ENCODE results near the gene DVL1.

DNA sequence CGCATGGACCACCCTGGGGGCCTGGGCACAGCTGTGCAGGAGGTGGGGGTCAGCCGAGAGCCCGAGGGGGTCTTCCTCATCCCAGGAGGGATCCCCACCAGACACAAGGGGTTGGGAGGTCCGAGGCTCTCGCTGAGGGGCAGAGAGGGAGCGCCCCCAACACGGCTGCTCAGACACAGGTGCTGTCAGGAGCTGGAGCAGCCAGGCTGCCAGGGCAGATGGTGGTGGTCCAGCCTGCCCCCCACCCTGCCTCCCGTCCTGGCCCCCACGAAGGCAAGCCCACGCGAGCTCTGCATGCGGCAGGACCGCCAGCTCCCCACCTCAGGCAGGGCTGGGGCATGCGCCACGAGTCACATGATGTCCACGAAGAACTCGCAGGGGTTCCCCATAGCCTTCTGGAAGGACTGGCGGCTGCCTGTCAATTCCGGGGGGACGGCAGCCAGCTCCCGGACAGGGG, 13.4 kb downstream of the DVL1 start:
- TF ChIP-seq, protein P1, sequence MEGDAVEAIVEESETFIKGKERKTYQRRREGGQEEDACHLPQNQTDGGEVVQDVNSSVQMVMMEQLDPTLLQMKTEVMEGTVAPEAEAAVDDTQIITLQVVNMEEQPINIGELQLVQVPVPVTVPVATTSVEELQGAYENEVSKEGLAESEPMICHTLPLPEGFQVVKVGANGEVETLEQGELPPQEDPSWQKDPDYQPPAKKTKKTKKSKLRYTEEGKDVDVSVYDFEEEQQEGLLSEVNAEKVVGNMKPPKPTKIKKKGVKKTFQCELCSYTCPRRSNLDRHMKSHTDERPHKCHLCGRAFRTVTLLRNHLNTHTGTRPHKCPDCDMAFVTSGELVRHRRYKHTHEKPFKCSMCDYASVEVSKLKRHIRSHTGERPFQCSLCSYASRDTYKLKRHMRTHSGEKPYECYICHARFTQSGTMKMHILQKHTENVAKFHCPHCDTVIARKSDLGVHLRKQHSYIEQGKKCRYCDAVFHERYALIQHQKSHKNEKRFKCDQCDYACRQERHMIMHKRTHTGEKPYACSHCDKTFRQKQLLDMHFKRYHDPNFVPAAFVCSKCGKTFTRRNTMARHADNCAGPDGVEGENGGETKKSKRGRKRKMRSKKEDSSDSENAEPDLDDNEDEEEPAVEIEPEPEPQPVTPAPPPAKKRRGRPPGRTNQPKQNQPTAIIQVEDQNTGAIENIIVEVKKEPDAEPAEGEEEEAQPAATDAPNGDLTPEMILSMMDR (IDR thresholded peaks at IDR 0.05) = no peak
- TF ChIP-seq ZBTB21 (CRISPR knock-in tag; IDR thresholded peaks at IDR 0.05; ENCODE audit: borderline replicate concordance) (no peak), ZNF232 (CRISPR knock-in tag; IDR thresholded peaks at IDR 0.05) (no peak), CBFB (CRISPR knock-in tag; IDR thresholded peaks at IDR 0.05; ENCODE audit: low read depth) (no peak), NR1H2 (CRISPR knock-in tag; IDR thresholded peaks at IDR 0.05) (no peak), ZNF416 (CRISPR knock-in tag; IDR thresholded peaks at IDR 0.05) (no peak), MXD4 (CRISPR knock-in tag; IDR thresholded peaks at IDR 0.05; ENCODE audit: borderline replicate concordance) (no peak), ZNF263 (CRISPR knock-in tag; IDR thresholded peaks at IDR 0.05; ENCODE audit: low read depth) (no peak)
- TF ChIP-seq, protein P2, sequence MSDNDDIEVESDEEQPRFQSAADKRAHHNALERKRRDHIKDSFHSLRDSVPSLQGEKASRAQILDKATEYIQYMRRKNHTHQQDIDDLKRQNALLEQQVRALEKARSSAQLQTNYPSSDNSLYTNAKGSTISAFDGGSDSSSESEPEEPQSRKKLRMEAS (CRISPR knock-in tag; IDR thresholded peaks at IDR 0.05) = no peak
- TF ChIP-seq, protein P3, sequence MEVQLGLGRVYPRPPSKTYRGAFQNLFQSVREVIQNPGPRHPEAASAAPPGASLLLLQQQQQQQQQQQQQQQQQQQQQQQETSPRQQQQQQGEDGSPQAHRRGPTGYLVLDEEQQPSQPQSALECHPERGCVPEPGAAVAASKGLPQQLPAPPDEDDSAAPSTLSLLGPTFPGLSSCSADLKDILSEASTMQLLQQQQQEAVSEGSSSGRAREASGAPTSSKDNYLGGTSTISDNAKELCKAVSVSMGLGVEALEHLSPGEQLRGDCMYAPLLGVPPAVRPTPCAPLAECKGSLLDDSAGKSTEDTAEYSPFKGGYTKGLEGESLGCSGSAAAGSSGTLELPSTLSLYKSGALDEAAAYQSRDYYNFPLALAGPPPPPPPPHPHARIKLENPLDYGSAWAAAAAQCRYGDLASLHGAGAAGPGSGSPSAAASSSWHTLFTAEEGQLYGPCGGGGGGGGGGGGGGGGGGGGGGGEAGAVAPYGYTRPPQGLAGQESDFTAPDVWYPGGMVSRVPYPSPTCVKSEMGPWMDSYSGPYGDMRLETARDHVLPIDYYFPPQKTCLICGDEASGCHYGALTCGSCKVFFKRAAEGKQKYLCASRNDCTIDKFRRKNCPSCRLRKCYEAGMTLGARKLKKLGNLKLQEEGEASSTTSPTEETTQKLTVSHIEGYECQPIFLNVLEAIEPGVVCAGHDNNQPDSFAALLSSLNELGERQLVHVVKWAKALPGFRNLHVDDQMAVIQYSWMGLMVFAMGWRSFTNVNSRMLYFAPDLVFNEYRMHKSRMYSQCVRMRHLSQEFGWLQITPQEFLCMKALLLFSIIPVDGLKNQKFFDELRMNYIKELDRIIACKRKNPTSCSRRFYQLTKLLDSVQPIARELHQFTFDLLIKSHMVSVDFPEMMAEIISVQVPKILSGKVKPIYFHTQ (CRISPR knock-in tag; IDR thresholded peaks at IDR 0.05) = no peak
- TF ChIP-seq, protein P4, sequence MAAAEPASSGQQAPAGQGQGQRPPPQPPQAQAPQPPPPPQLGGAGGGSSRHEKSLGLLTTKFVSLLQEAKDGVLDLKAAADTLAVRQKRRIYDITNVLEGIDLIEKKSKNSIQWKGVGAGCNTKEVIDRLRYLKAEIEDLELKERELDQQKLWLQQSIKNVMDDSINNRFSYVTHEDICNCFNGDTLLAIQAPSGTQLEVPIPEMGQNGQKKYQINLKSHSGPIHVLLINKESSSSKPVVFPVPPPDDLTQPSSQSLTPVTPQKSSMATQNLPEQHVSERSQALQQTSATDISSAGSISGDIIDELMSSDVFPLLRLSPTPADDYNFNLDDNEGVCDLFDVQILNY (CRISPR knock-in tag; IDR thresholded peaks at IDR 0.05) = no peak
- TF ChIP-seq, protein P5, sequence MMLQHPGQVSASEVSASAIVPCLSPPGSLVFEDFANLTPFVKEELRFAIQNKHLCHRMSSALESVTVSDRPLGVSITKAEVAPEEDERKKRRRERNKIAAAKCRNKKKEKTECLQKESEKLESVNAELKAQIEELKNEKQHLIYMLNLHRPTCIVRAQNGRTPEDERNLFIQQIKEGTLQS (CRISPR knock-in tag; conservative IDR thresholded peaks at IDR 0.05) = no peak
- TF ChIP-seq, protein P6, sequence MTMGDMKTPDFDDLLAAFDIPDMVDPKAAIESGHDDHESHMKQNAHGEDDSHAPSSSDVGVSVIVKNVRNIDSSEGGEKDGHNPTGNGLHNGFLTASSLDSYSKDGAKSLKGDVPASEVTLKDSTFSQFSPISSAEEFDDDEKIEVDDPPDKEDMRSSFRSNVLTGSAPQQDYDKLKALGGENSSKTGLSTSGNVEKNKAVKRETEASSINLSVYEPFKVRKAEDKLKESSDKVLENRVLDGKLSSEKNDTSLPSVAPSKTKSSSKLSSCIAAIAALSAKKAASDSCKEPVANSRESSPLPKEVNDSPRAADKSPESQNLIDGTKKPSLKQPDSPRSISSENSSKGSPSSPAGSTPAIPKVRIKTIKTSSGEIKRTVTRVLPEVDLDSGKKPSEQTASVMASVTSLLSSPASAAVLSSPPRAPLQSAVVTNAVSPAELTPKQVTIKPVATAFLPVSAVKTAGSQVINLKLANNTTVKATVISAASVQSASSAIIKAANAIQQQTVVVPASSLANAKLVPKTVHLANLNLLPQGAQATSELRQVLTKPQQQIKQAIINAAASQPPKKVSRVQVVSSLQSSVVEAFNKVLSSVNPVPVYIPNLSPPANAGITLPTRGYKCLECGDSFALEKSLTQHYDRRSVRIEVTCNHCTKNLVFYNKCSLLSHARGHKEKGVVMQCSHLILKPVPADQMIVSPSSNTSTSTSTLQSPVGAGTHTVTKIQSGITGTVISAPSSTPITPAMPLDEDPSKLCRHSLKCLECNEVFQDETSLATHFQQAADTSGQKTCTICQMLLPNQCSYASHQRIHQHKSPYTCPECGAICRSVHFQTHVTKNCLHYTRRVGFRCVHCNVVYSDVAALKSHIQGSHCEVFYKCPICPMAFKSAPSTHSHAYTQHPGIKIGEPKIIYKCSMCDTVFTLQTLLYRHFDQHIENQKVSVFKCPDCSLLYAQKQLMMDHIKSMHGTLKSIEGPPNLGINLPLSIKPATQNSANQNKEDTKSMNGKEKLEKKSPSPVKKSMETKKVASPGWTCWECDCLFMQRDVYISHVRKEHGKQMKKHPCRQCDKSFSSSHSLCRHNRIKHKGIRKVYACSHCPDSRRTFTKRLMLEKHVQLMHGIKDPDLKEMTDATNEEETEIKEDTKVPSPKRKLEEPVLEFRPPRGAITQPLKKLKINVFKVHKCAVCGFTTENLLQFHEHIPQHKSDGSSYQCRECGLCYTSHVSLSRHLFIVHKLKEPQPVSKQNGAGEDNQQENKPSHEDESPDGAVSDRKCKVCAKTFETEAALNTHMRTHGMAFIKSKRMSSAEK (CRISPR knock-in tag; IDR thresholded peaks at IDR 0.05; ENCODE audit: borderline replicate concordance) = no peak

All from WTC11 (cell line).